BJ (cell line): ENCODE measurements around the gene TOX2. TPM values are rescaled to one million over a fixed set of nuclear protein-coding genes. Genes with fewer than 3 reads are reported as not detected.

Source experiments
- CTCF ChIA-PET: fragments of 350-600 bp; formaldehyde crosslinking; extraction: SDS; loops from one replicate; lab custom pipeline; 2021; ENCODE audit warnings: antibody characterized with exemption, inconsistent platforms; lab: Yijun Ruan, JAX
- POLR2A ChIA-PET: fragments of 300-600 bp; sonication (Branson Sonifier 250); formaldehyde crosslinking; extraction: SDS; loops from one replicate; lab custom pipeline; 2021; ENCODE audit warnings: antibody characterized with exemption; lab: Charles Lee
- DNase-seq: peaks from one replicate; pipeline ENCODE4 v3.0.0-alpha.2; 2011; ENCODE audit warnings: low read depth
- H3K27me3 ChIP-seq: 2 replicates; pipeline ENCODE4 v1.6.0; 2011; ENCODE audit warnings: low read length; ENCODE audit not compliant: control insufficient read depth, insufficient read depth
- H3K36me3 ChIP-seq: 2 replicates; pipeline ENCODE4 v1.5.1; 2011; ENCODE audit warnings: low read length; ENCODE audit not compliant: control insufficient read depth, insufficient read depth
- H3K4me3 ChIP-seq: 2 replicates; pipeline ENCODE4 v1.5.1; 2011; ENCODE audit warnings: low read depth, mild to moderate bottlenecking, control low read depth, low read length
- CTCF ChIP-seq: IDR thresholded peaks from 2 replicates; pipeline ENCODE4 v1.5.1; 2011; ENCODE audit warnings: low read depth, mild to moderate bottlenecking, control low read depth, inconsistent platforms, low read length, moderate library complexity; ENCODE audit not compliant: insufficient read depth
- polyA plus RNA-seq: library from polyadenylated mRNA; depleted of rRNA; stranded (reverse); fragments of >200 nt; gene quantifications from 2 replicates; pipeline ENCODE4 v1.2.3, GENCODE V29; 2011

Gene TOX2
- polyA plus RNA-seq, 1 experiment: 7.6 TPM

GRCh38 chr20:43943725-43944124 is 29.1 kb downstream of the TOX2 start:
- POLR2A ChIA-PET: no interaction called here
- CTCF ChIA-PET: interaction anchor here (0.6 kb wide), 1 partner anchor 194 kb away, joined by 3 read pairs; no protein-coding TSS in a partner anchor
- Histone ChIP-seq H3K4me3 (no peak overlapping the region), H3K36me3 (no peaks in the 10 kb centered on the region), H3K27me3 (no peaks in the 10 kb centered on the region)
- no peak for DNase-seq
- no peak for TF ChIP-seq CTCF

- ChIA-PET POLR2A (no interaction called here), CTCF (interaction anchor here (0.7 to 1.6 kb wide), 2 partner anchors 10 to 1067 kb away, joined by 3 to 4 read pairs; no protein-coding TSS in a partner anchor)
- TF ChIP-seq CTCF: no peak
- Histone ChIP-seq H3K4me3 (no peak overlapping the region), H3K36me3 (no peaks in the 10 kb centered on the region), H3K27me3 (no peaks in the 10 kb centered on the region)
- DNase-seq: no peak
Observed at GRCh38 chr20:43944653-43945235, 30.1 kb downstream of the TOX2 start.

- H3K36me3 ChIP-seq: no peaks in the 10 kb centered on the region
- H3K4me3 ChIP-seq: no peak overlapping the region
- no peak for DNase-seq
- H3K27me3 ChIP-seq: no peaks in the 10 kb centered on the region
- POLR2A ChIA-PET: no interaction called here
- TF ChIP-seq CTCF: no peak
- CTCF ChIA-PET: interaction anchor here (1.6 kb wide), 1 partner anchor 9 kb away, joined by 4 read pairs; no protein-coding TSS in a partner anchor
Observed at GRCh38 chr20:43945391-43946205, 30.9 kb downstream of the TOX2 start.

- TF ChIP-seq CTCF: no peak
- Histone ChIP-seq H3K36me3 (no peaks in the 10 kb centered on the region), H3K27me3 (no peaks in the 10 kb centered on the region), H3K4me3 (no peak overlapping the region)
- CTCF ChIA-PET: no interaction called here
- POLR2A ChIA-PET: no interaction called here
- DNase-seq: no peak
Observed at GRCh38 chr20:43946206-43946491, 31.5 kb downstream of the TOX2 start.

- Histone ChIP-seq H3K36me3 (no peaks in the 10 kb centered on the region), H3K4me3 (no peak overlapping the region), H3K27me3 (no peaks in the 10 kb centered on the region)
- no peak for DNase-seq
- ChIA-PET CTCF (interaction anchor here (0.7 kb wide), 1 partner anchor 49 kb away, joined by 3 read pairs; no protein-coding TSS in a partner anchor), POLR2A (no interaction called here)
- no peak for TF ChIP-seq CTCF
Observed at GRCh38 chr20:43946659-43947315, 32.1 kb downstream of the TOX2 start.
